Endodermal cell (in vitro differentiated cells): ENCODE data around the gene GDPD2. TPM values are rescaled to one million over a fixed set of nuclear protein-coding genes. Genes with fewer than 3 reads are reported as not detected.
A peak's percentile ranks its signal among the peaks of the same experiment; 100 is the strongest.

Source experiments
- DNase-seq: peaks from one replicate; pipeline ENCODE4 v3.0.0-alpha.2; 2017
- H3K27ac ChIP-seq: 2 replicates; pipeline ENCODE4 v1.5.1; 2013; ENCODE audit warnings: mild to moderate bottlenecking, low read depth, low read length, moderate library complexity
- H3K27me3 ChIP-seq: 2 replicates; pipeline ENCODE4 v1.6.1; 2013; ENCODE audit warnings: mild to moderate bottlenecking, low read length, moderate library complexity; ENCODE audit not compliant: insufficient read depth, control insufficient read depth, poor library complexity, severe bottlenecking
- H3K36me3 ChIP-seq: 2 replicates; pipeline ENCODE4 v1.7.0; 2013; ENCODE audit warnings: mild to moderate bottlenecking, low read length, moderate library complexity; ENCODE audit not compliant: control insufficient read depth, insufficient read depth
- H3K4me1 ChIP-seq: one replicate; pipeline ENCODE4 v1.7.0; 2013; ENCODE audit warnings: low read length; ENCODE audit not compliant: control insufficient read depth, insufficient read depth
- H3K4me3 ChIP-seq: 2 replicates; pipeline ENCODE4 v1.5.1; 2013; ENCODE audit warnings: mild to moderate bottlenecking, low read length, moderate library complexity
- H3K9ac ChIP-seq: 2 replicates; pipeline ENCODE4 v1.6.1; 2013; ENCODE audit warnings: mild to moderate bottlenecking, low read length, moderate library complexity; ENCODE audit not compliant: poor library complexity, severe bottlenecking; ENCODE audit errors: extremely low read depth
- H3K9me3 ChIP-seq: 2 replicates; pipeline ENCODE4 v1.6.1; 2013; ENCODE audit warnings: mild to moderate bottlenecking, low read length, moderate library complexity; ENCODE audit not compliant: control insufficient read depth
- H3K27ac Mint-ChIP-seq: 2 replicates; pipeline ENCODE4 v1.8.0; 2020; ENCODE audit warnings: mixed read lengths
- H3K27me3 Mint-ChIP-seq: 2 replicates; pipeline ENCODE4 v1.8.0; 2021; ENCODE audit warnings: mild to moderate bottlenecking, mixed read lengths; ENCODE audit not compliant: insufficient read depth
- H3K36me3 Mint-ChIP-seq: 2 replicates; pipeline ENCODE4 v1.8.0; 2020; ENCODE audit warnings: low read depth, mixed read lengths
- H3K4me1 Mint-ChIP-seq: 2 replicates; pipeline ENCODE4 v1.8.0; 2020; ENCODE audit warnings: mixed read lengths
- H3K4me3 Mint-ChIP-seq: 2 replicates; pipeline ENCODE4 v1.8.0; 2020; ENCODE audit warnings: mild to moderate bottlenecking, moderate library complexity, mixed read lengths
- H3K9me3 Mint-ChIP-seq: 2 replicates; pipeline ENCODE4 v1.8.0; 2020; ENCODE audit warnings: mild to moderate bottlenecking, mixed read lengths
- WGBS, 2 experiments: methylation state at CpG; one replicate each; pipeline versions ENCODE4 v1.1.5 to v1.1.7; 2013; ENCODE audit warnings: missing lambda C conversion rate in 2 of 2, mixed read lengths in 1 of 2; ENCODE audit not compliant: insufficient coverage in 1 of 2, insufficient read length in 1 of 2; 5-methylcytosine and 5-hydroxymethylcytosine counted together
- total RNA-seq, 2 donors: library from RNA; stranded (reverse); fragmentation: NEBNext Ultra II Directional in 1 of 2; extraction: Animal tissue kit (Norgen Biotek cat#: 25700) in 1 of 2; gene quantifications; 2 replicates in 1 of 2; 3 replicates in 1 of 2; pipeline ENCODE4 v1.2.1, GENCODE V29; 2021
- TF ChIP-seq, protein P1 (sequence below): fragments of 200-600 bp; sonication (generic); conservative IDR thresholded peaks from 2 replicates; pipeline ENCODE4 v1.5.0; 2021; ENCODE audit warnings: antibody characterized with exemption, mild to moderate bottlenecking

The GDPD2 gene
- total RNA-seq, 2 donors from 2014 or later, result 0.55 to 1.5 TPM

DNA sequence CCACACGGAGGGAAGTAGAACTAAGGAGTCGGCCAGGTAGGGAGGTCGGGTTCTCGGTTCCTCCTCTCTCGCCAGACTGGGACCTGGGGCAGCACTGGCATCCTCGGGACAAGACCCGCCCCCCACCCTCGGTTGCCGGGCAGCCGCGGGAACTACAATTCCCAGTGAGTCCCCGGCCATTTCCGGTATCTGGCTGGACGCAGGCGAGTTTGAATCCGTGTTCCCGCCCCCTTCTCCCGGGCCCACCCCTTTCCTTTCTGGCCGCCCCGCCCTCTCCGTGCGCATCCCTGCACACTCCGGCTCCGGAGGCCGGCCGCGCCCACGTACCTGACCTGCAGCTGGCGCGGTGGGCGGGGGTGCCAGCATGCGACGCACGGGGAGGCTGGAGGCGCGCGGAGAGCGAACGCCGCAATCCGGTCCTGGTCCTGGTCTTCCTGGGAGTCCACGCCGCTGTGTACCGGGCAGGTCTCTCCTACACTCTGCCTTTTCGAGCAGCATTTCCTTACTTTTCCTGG is 11.3 kb downstream of the GDPD2 start:
- 0% methylated on average over 15 to 44 of the region's 45 CpGs for WGBS, 2 experiments
- Mint-ChIP-seq H3K4me1 (peaks cover 5% of the 10 kb centered on the region), H3K27me3 (peaks cover 11% of the 10 kb centered on the region), H3K27ac (peak overlapping the region; percentile 98), H3K4me3 (peak overlapping the region; percentile 81), H3K36me3 (no peaks in the 10 kb centered on the region), H3K9me3 (peaks cover 74% of the 10 kb centered on the region)
- Histone ChIP-seq H3K9ac (peak overlapping the region; percentile 74), H3K27ac (peak overlapping the region; percentile 53), H3K4me1 (no peaks in the 10 kb centered on the region), H3K9me3 (no peaks in the 10 kb centered on the region), H3K27me3 (no peaks in the 10 kb centered on the region), H3K36me3 (no peaks in the 10 kb centered on the region), H3K4me3 (peak overlapping the region; percentile 87)
- TF ChIP-seq, protein P1, sequence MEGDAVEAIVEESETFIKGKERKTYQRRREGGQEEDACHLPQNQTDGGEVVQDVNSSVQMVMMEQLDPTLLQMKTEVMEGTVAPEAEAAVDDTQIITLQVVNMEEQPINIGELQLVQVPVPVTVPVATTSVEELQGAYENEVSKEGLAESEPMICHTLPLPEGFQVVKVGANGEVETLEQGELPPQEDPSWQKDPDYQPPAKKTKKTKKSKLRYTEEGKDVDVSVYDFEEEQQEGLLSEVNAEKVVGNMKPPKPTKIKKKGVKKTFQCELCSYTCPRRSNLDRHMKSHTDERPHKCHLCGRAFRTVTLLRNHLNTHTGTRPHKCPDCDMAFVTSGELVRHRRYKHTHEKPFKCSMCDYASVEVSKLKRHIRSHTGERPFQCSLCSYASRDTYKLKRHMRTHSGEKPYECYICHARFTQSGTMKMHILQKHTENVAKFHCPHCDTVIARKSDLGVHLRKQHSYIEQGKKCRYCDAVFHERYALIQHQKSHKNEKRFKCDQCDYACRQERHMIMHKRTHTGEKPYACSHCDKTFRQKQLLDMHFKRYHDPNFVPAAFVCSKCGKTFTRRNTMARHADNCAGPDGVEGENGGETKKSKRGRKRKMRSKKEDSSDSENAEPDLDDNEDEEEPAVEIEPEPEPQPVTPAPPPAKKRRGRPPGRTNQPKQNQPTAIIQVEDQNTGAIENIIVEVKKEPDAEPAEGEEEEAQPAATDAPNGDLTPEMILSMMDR, result no peak
- DNase-seq, result peak; percentile 95

DNA sequence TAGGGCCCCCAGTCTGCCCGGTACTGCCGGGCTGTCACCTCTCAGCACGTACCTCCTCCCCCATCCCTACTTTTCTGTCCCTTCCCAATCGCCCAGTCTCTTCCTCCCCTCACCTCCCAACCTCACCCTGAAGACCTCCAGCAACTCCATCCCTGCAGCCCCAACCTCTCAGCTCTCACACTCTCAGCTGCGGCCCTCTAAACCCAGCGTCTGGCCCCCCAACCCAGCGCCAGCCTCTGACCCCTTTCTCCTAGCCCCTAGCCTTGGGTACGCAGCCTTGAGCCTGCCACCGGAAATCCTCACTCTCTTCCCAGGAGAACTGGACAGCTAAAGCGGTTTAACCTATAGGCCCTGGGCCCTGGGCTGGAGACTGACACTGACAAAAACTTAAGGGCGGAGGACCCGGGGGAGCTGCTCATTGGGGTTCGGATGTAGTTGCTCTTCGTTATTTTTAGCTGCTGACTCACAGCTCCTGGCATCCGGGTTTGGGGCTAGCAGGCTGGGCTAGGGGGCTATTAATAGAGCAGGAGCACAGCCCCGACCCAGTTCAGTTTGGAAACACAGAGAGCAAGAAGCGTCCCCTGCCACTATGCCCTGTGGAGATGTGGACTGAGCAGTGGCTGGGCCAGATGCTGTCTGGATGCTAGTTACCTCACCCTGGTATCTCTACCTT is 11.9 kb downstream of the GDPD2 start:
- H3K4me3 Mint-ChIP-seq, result peak overlapping the region; percentile 81
- no peaks in the 10 kb centered on the region for H3K36me3 ChIP-seq
- 37 to 64% methylated on average over 4 to 17 of the region's 17 CpGs for WGBS, 2 experiments
- H3K36me3 Mint-ChIP-seq, result no peaks in the 10 kb centered on the region
- no peak for DNase-seq
- H3K27ac ChIP-seq, result no peak overlapping the region
- H3K9me3 ChIP-seq, result no peaks in the 10 kb centered on the region
- no peaks in the 10 kb centered on the region for H3K27me3 ChIP-seq
- no peak overlapping the region for H3K9ac ChIP-seq
- peaks cover 5% of the 10 kb centered on the region for H3K4me1 Mint-ChIP-seq
- H3K27me3 Mint-ChIP-seq, result peaks cover 13% of the 10 kb centered on the region
- no peak overlapping the region for H3K27ac Mint-ChIP-seq
- no peaks in the 10 kb centered on the region for H3K4me1 ChIP-seq
- peaks cover 74% of the 10 kb centered on the region for H3K9me3 Mint-ChIP-seq
- H3K4me3 ChIP-seq, result peak overlapping the region; percentile 87
- TF ChIP-seq, protein P1, result no peak

- Histone ChIP-seq H3K4me1 (no peaks in the 10 kb centered on the region), H3K27me3 (peaks cover 7% of the 10 kb centered on the region), H3K9me3 (no peaks in the 10 kb centered on the region), H3K4me3 (no peak overlapping the region), H3K36me3 (no peaks in the 10 kb centered on the region), H3K27ac (no peak overlapping the region), H3K9ac (no peak overlapping the region)
- 20 to 27% methylated on average over 1 to 16 of the region's 16 CpGs for WGBS, 2 experiments
- Mint-ChIP-seq H3K4me1 (peaks cover 5% of the 10 kb centered on the region), H3K9me3 (peaks cover 74% of the 10 kb centered on the region), H3K36me3 (no peaks in the 10 kb centered on the region), H3K4me3 (no peak overlapping the region), H3K27me3 (peaks cover 21% of the 10 kb centered on the region), H3K27ac (no peak overlapping the region)
- DNase-seq, result peak; percentile 84
- TF ChIP-seq, protein P1, result peak; percentile 68
These were observed 13.2 kb downstream of the GDPD2 start for GRCh38 chrX:70436343-70436742.
